Mesendoderm (in vitro differentiated cells): ENCODE data around the gene DPAGT1.
A peak's percentile ranks its signal among the peaks of the same experiment; 100 is the strongest.

Experiments used
- DNase-seq: peaks from one replicate; pipeline ENCODE4 v3.0.0; 2013
- H2AK5ac ChIP-seq: 2 replicates; pipeline ENCODE4 v1.6.1; 2013; ENCODE audit warnings: low read length, inconsistent platforms
- H2BK120ac ChIP-seq: 2 replicates; pipeline ENCODE4 v1.6.1; 2013; ENCODE audit warnings: low read depth, mild to moderate bottlenecking, low read length, moderate library complexity, mixed read lengths
- H2BK15ac ChIP-seq: replicated peaks from 2 replicates; pipeline ENCODE4 v1.6.1; 2013; ENCODE audit warnings: low read depth, mild to moderate bottlenecking, moderate library complexity
- H2BK5ac ChIP-seq: 2 replicates; pipeline ENCODE4 v1.6.1; 2013; ENCODE audit warnings: low read length, inconsistent platforms
- H3K18ac ChIP-seq: 2 replicates; pipeline ENCODE4 v1.6.1; 2013; ENCODE audit warnings: mild to moderate bottlenecking, low read length, mixed read lengths
- H3K23ac ChIP-seq: one replicate; pipeline ENCODE4 v1.6.1; 2013; ENCODE audit warnings: low read length
- H3K27ac ChIP-seq: 2 replicates; pipeline ENCODE4 v1.5.1; 2013; ENCODE audit warnings: low read depth, mild to moderate bottlenecking, inconsistent platforms, low read length, moderate library complexity
- H3K27me3 ChIP-seq: 2 replicates; pipeline ENCODE4 v1.6.1; 2013; ENCODE audit warnings: low read length, control low read depth, mild to moderate bottlenecking, inconsistent platforms; ENCODE audit not compliant: insufficient read depth, poor library complexity
- H3K36me3 ChIP-seq: 2 replicates; pipeline ENCODE4 v1.6.1; 2013; ENCODE audit warnings: low read length, inconsistent platforms; ENCODE audit not compliant: control insufficient read depth, insufficient read depth
- H3K4ac ChIP-seq: one replicate; pipeline ENCODE4 v1.6.1; 2013; ENCODE audit warnings: low read depth, mild to moderate bottlenecking, low read length, moderate library complexity
- H3K4me1 ChIP-seq: 2 replicates; pipeline ENCODE4 v1.6.1; 2013; ENCODE audit warnings: low read depth, low read length, inconsistent platforms; ENCODE audit not compliant: control insufficient read depth
- H3K4me2 ChIP-seq: 2 replicates; pipeline ENCODE4 v1.6.1; 2013; ENCODE audit warnings: low read length
- H3K4me3 ChIP-seq: 2 replicates; pipeline ENCODE4 v1.5.1; 2013; ENCODE audit warnings: mild to moderate bottlenecking, low read length
- H3K56ac ChIP-seq: one replicate; pipeline ENCODE4 v1.6.1; 2013; ENCODE audit warnings: low read length
- H3K79me1 ChIP-seq: 2 replicates; pipeline ENCODE4 v1.6.1; 2013; ENCODE audit warnings: low read length, inconsistent platforms
- H3K79me2 ChIP-seq: 2 replicates; pipeline ENCODE4 v1.6.1; 2013; ENCODE audit warnings: mild to moderate bottlenecking, low read length; ENCODE audit not compliant: control insufficient read depth, insufficient read depth
- H3K9ac ChIP-seq: 2 replicates; pipeline ENCODE4 v1.6.1; 2013; ENCODE audit warnings: low read length, inconsistent platforms
- H4K5ac ChIP-seq: one replicate; pipeline ENCODE4 v1.6.1; 2013; ENCODE audit warnings: low read length
- H4K8ac ChIP-seq: one replicate; pipeline ENCODE4 v1.6.1; 2013; ENCODE audit warnings: low read depth, mild to moderate bottlenecking, control low read depth, low read length, moderate library complexity
- WGBS: extraction: QIAGEN DNeasy Blood & Tissue Kit; methylation state at CpG from one replicate; pipeline ENCODE4 v1.1.7; 2013; ENCODE audit warnings: low lambda C conversion rate, missing lambda C conversion rate; ENCODE audit not compliant: insufficient coverage; ENCODE audit errors: extremely low coverage; 5-methylcytosine and 5-hydroxymethylcytosine counted together

DPAGT1 gene

DNA sequence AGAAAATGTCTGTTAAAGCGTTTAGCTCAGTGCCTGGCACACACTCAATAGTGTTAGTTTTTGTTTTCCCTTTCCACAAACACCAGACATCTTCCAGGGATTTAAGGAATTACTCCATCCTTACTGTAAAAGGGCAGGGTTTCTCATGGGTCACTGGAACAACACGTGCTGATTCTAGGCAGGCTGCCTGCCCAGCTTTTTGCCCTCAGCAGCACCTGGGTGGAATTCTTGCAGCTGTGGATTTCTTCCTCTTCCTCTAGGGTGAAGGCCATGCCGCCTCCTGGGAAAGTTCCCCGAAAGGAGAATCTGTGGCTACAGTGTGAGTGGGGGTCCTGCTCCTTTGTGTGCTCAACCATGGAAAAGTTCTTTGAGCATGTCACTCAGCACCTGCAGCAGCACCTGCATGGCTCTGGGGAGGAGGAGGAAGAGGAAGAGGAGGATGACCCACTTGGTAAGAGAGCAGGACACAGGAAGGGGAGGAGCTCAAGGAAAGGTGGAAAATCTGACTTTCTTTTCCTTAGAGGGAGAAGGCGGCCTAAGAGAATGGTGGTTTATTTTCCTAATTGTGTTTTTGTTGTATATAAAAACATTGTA, 25.1 kb upstream of the DPAGT1 start:
- DNase-seq, result no peak
- H3K4me3 ChIP-seq, result no peak overlapping the region
- H3K4me2 ChIP-seq, result no peak overlapping the region
- peaks cover 5% of the 10 kb centered on the region for H3K4me1 ChIP-seq
- H3K23ac ChIP-seq, result no peak overlapping the region
- no peak overlapping the region for H4K5ac ChIP-seq
- WGBS, result no CpG with 5 or more reads among the region's 5 CpGs
- H2BK120ac ChIP-seq, result no peak overlapping the region
- H2BK5ac ChIP-seq, result no peak overlapping the region
- H3K79me2 ChIP-seq, result peaks cover 11% of the 10 kb centered on the region
- H2BK15ac ChIP-seq, result no peak overlapping the region
- H3K9ac ChIP-seq, result no peak overlapping the region
- peaks cover 7% of the 10 kb centered on the region for H3K36me3 ChIP-seq
- H3K79me1 ChIP-seq, result peaks cover 11% of the 10 kb centered on the region
- H3K18ac ChIP-seq, result no peak overlapping the region
- no peaks in the 10 kb centered on the region for H3K27me3 ChIP-seq
- H3K56ac ChIP-seq, result no peak overlapping the region
- H4K8ac ChIP-seq, result no peak overlapping the region
- H3K4ac ChIP-seq, result no peak overlapping the region
- no peak overlapping the region for H2AK5ac ChIP-seq
- H3K27ac ChIP-seq, result no peak overlapping the region

DNA sequence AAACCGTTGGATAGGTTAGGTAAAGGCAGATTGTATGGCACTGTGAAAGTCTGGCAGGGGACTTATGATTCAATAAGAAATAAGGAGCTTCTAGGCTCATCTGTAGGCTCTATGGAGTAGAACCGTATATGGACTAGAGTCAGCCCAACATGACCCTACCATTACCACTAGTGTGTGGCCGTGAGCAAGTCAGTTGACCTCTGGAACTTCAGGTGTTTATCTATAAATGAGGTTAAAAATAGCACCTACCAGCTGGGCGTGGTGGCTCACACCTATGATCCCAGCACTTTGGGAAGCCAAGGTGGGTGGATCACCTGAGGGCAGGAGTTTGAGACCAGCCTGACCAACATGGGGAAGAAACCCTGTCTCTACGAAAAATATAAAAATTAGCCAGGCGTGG, 24.2 kb upstream of the DPAGT1 start:
- Histone ChIP-seq H3K4me1 (peaks cover 5% of the 10 kb centered on the region), H2BK120ac (no peak overlapping the region), H3K79me2 (peaks cover 14% of the 10 kb centered on the region), H4K5ac (no peak overlapping the region), H3K9ac (no peak overlapping the region), H2AK5ac (no peak overlapping the region), H2BK5ac (no peak overlapping the region), H3K27ac (no peak overlapping the region), H3K79me1 (peaks cover 14% of the 10 kb centered on the region), H4K8ac (no peak overlapping the region), H3K56ac (no peak overlapping the region), H3K36me3 (peaks cover 4% of the 10 kb centered on the region), H3K4ac (no peak overlapping the region), H2BK15ac (no peak overlapping the region), H3K4me3 (no peak overlapping the region), H3K23ac (no peak overlapping the region), H3K4me2 (no peak overlapping the region), H3K27me3 (no peaks in the 10 kb centered on the region), H3K18ac (no peak overlapping the region)
- DNase-seq, result no peak
- no CpG with 5 or more reads among the region's 6 CpGs for WGBS

DNA sequence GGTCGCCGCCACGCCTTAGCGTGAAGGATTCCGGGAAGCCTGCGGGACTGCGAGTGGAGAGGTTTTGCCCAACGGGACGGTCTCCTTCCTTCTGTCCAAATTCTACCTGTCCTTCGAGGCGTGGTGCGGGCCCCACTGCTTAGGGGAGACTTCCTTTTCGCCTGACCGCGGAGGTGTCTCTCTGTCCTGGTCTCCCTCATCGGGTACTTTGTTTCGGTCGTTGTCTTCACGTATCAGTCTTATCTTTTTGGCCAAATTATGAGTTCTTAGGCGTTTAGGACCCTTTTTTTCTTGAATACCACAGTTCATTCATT, 20.1 kb upstream of the DPAGT1 start:
- peaks cover 3% of the 10 kb centered on the region for H3K36me3 ChIP-seq
- H4K5ac ChIP-seq, result no peak overlapping the region
- no peak overlapping the region for H2BK5ac ChIP-seq
- no peaks in the 10 kb centered on the region for H3K27me3 ChIP-seq
- no peak overlapping the region for H4K8ac ChIP-seq
- H3K4me3 ChIP-seq, result peak overlapping the region; percentile 97
- H3K79me2 ChIP-seq, result peaks cover 14% of the 10 kb centered on the region
- H3K9ac ChIP-seq, result peak overlapping the region; percentile 97
- peak overlapping the region; percentile 9 for H3K27ac ChIP-seq
- no peak overlapping the region for H3K18ac ChIP-seq
- H2BK120ac ChIP-seq, result no peak overlapping the region
- no peak overlapping the region for H3K4ac ChIP-seq
- H3K4me2 ChIP-seq, result peak overlapping the region; percentile 80
- no peak overlapping the region for H2BK15ac ChIP-seq
- peaks cover 14% of the 10 kb centered on the region for H3K79me1 ChIP-seq
- DNase-seq, result no peak
- H3K56ac ChIP-seq, result peak overlapping the region; percentile 98
- H3K4me1 ChIP-seq, result peaks cover 7% of the 10 kb centered on the region
- H2AK5ac ChIP-seq, result no peak overlapping the region
- H3K23ac ChIP-seq, result peak overlapping the region; percentile 83
- no CpG with 5 or more reads among the region's 20 CpGs for WGBS

DNA sequence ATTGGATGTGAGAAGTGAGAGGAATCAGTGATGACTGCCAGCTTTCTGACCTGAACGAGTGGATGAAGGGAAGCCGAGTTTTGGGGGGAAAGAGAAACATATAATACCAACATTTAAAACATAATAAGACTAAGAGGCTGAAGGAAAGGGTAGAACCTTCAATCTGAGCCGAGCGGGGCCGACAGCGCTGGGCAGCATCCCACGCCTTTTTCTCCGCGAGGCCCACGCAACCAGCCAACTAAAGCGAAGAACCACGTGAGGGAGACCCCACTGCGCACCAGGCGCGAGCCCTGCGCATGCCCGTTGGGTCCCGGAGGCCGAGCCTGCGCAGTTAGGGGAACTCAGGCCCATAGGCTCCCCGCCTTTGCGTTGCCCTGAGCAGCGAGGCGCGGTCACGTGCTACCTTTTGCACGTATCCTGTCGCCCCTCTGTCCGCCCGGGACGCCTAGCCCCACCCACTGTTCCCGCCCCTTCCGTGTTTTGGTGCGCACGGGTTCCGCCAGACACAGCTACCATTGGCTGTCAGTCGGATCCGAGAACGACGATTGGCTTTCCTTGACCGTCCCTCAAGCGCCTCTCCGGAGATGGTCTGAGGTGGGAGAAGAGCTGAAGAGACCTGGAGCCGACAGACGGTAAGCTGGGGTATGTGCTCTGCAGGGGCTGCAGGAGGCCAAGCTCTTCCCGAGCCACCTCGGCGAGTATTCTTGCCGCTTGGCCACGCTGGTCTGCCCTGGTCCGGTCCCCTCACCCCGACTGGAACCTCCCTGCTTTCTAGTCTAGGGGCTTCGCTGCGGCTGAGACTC, 19.6 kb upstream of the DPAGT1 start, which contains the start of gene HINFP:
HINFP (plus strand) TSS at position 573 of the 803 bp plus-strand sequence. CDS start 5,365 bp downstream, outside the sequence.
- Histone ChIP-seq H3K4me2 (peak within 1 kb of the TSS; percentile 80), H4K8ac (no peak within 1 kb of the TSS), H2AK5ac (peak within 1 kb of the TSS; percentile 9), H3K79me2 (peaks cover 14% of the 10 kb centered on the region), H4K5ac (peak within 1 kb of the TSS; percentile 47), H3K9ac (peak within 1 kb of the TSS; percentile 97), H2BK15ac (no peak within 1 kb of the TSS), H3K36me3 (peaks cover 3% of the 10 kb centered on the region), H3K79me1 (peaks cover 14% of the 10 kb centered on the region), H3K18ac (peak within 1 kb of the TSS; percentile 4), H3K23ac (peak within 1 kb of the TSS; percentile 83), H3K4me1 (peaks cover 7% of the 10 kb centered on the region), H3K56ac (peak within 1 kb of the TSS; percentile 98), H3K27ac (peak within 1 kb of the TSS; percentile 9), H2BK120ac (no peak within 1 kb of the TSS), H3K4me3 (peak within 1 kb of the TSS; percentile 97), H3K4ac (no peak within 1 kb of the TSS), H3K27me3 (no peaks in the 10 kb centered on the region), H2BK5ac (no peak within 1 kb of the TSS)
- WGBS, result no CpG with 5 or more reads among the region's 54 CpGs
- DNase-seq, result peak; percentile 100

DNA sequence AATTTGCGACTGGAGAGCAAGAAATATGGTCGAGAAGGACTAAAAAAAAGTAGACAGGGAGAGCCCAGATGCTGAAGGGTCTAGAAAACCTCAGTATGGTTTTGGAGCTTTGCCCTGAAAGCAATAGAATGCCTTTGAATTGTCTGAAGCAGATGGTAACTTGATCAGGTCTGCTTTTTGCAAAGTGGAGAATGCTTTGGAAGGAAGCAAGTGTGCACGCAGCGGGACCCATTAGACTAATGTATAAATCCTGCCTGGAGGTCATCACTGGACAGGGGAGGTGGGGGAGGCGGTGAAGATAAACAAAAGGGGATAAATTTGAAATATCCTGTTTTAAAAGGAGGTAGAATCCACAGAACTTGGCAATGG, 19.0 kb upstream of the DPAGT1 start:
- peaks cover 3% of the 10 kb centered on the region for H3K36me3 ChIP-seq
- H3K4me1 ChIP-seq, result peaks cover 7% of the 10 kb centered on the region
- no peak overlapping the region for H3K27ac ChIP-seq
- no peak overlapping the region for H2BK5ac ChIP-seq
- no peak overlapping the region for H3K23ac ChIP-seq
- DNase-seq, result no peak
- H4K8ac ChIP-seq, result no peak overlapping the region
- no CpG with 5 or more reads among the region's 5 CpGs for whole genome bisulfite sequencing
- H3K79me2 ChIP-seq, result peaks cover 14% of the 10 kb centered on the region
- no peak overlapping the region for H3K4me3 ChIP-seq
- H3K4ac ChIP-seq, result no peak overlapping the region
- H3K9ac ChIP-seq, result peak overlapping the region; percentile 60
- peak overlapping the region; percentile 88 for H3K56ac ChIP-seq
- no peak overlapping the region for H2BK15ac ChIP-seq
- no peaks in the 10 kb centered on the region for H3K27me3 ChIP-seq
- H2AK5ac ChIP-seq, result peak overlapping the region; percentile 9
- peak overlapping the region; percentile 47 for H4K5ac ChIP-seq
- peak overlapping the region; percentile 4 for H3K18ac ChIP-seq
- H2BK120ac ChIP-seq, result no peak overlapping the region
- H3K79me1 ChIP-seq, result peaks cover 14% of the 10 kb centered on the region
- H3K4me2 ChIP-seq, result peak overlapping the region; percentile 29
